ENCODE results near the gene NTM.

The NTM gene

GRCh38 chr11:132048040-132048439 lies 677.6 kb downstream of the NTM start:
- Histone ChIP-seq H3K4me1 (ENCODE audit: control insufficient read depth in 2 of 2, insufficient read depth in 1 of 2, low read depth in 1 of 2, low read length in 2 of 2) (peaks cover 0 to 5% of the 10 kb centered on the region in 2 donors), H3K9ac (ENCODE audit: low read depth, low read length, poor library complexity) (no peak overlapping the region), H3K27me3 (ENCODE audit: control insufficient read depth in 3 of 3, insufficient read depth in 3 of 3, low read depth in 1 of 3, low read length in 3 of 3) (no peaks in the 10 kb centered on the region), H2AFZ (ENCODE audit: low read length) (no peak overlapping the region), H4K91ac (ENCODE audit: low read depth, low read length, poor library complexity) (no peak overlapping the region), H3K14ac (ENCODE audit: low read length) (no peak overlapping the region), H2BK120ac (ENCODE audit: low read depth, low read length) (no peak overlapping the region), H3K79me1 (ENCODE audit: low read depth, low read length) (no peaks in the 10 kb centered on the region), H3K4me2 (ENCODE audit: insufficient read depth, low read length, poor library complexity, severe bottlenecking) (no peak overlapping the region), H4K8ac (ENCODE audit: low read depth, low read length) (no peak overlapping the region), H3K27ac (replicated peaks; ENCODE audit: low read length) (no peak overlapping the region), H3K4ac (ENCODE audit: low read length) (no peak overlapping the region), H3K36me3 (replicated peaks in 1 of 2; ENCODE audit: control insufficient read depth in 2 of 2, insufficient read depth in 2 of 2, low read length in 2 of 2) (no peaks in the 10 kb centered on the region), H3K4me3 (ENCODE audit: low read length in 2 of 2) (no peak overlapping the region), H2BK15ac (ENCODE audit: low read length) (no peak overlapping the region), H3K23ac (ENCODE audit: low read depth, low read length, poor library complexity) (no peak overlapping the region), H3K18ac (ENCODE audit: low read length) (no peak overlapping the region), H3K9me3 (replicated peaks in 1 of 2; ENCODE audit: control insufficient read depth in 2 of 2, insufficient read depth in 1 of 2, low read depth in 1 of 2, low read length in 2 of 2) (no peaks in the 10 kb centered on the region), H2BK5ac (ENCODE audit: low read length) (no peak overlapping the region), H2AK5ac (ENCODE audit: low read depth, low read length) (no peak overlapping the region), H2BK12ac (ENCODE audit: low read length) (no peak overlapping the region)
- no peak for DNase-seq (ENCODE audit: low spot score)
- no CpG with 5 or more reads among the region's 4 CpGs for WGBS, 2 donors (ENCODE audit: extremely low coverage in 2 of 2, insufficient read length in 2 of 2, insufficient replicate concordance in 1 of 2)

- no peak overlapping the region for H2BK5ac ChIP-seq (ENCODE audit: low read length)
- H2AK5ac ChIP-seq (ENCODE audit: low read depth, low read length), result peak overlapping the region; percentile 53
- H3K36me3 ChIP-seq (replicated peaks in 1 of 2; ENCODE audit: control insufficient read depth in 2 of 2, insufficient read depth in 2 of 2, low read length in 2 of 2), result no peaks in the 10 kb centered on the region
- H3K4me3 ChIP-seq (ENCODE audit: low read length in 2 of 2), result no peak overlapping the region
- no peaks in the 10 kb centered on the region for H3K27me3 ChIP-seq (ENCODE audit: control insufficient read depth in 3 of 3, insufficient read depth in 3 of 3, low read depth in 1 of 3, low read length in 3 of 3)
- peak overlapping the region; percentile 25 for H3K14ac ChIP-seq (ENCODE audit: low read length)
- no peak overlapping the region for H3K23ac ChIP-seq (ENCODE audit: low read depth, low read length, poor library complexity)
- H2AFZ ChIP-seq (ENCODE audit: low read length), result no peak overlapping the region
- H3K4me1 ChIP-seq (ENCODE audit: control insufficient read depth in 2 of 2, insufficient read depth in 1 of 2, low read depth in 1 of 2, low read length in 2 of 2), result peaks cover 0 to 5% of the 10 kb centered on the region in 2 donors
- H3K4me2 ChIP-seq (ENCODE audit: insufficient read depth, low read length, poor library complexity, severe bottlenecking), result no peak overlapping the region
- H4K8ac ChIP-seq (ENCODE audit: low read depth, low read length), result no peak overlapping the region
- no peak overlapping the region for H2BK15ac ChIP-seq (ENCODE audit: low read length)
- WGBS, 2 donors (ENCODE audit: extremely low coverage in 2 of 2, insufficient read length in 2 of 2, insufficient replicate concordance in 1 of 2), result no CpG with 5 or more reads among the region's 4 CpGs
- no peak overlapping the region for H3K9ac ChIP-seq (ENCODE audit: low read depth, low read length, poor library complexity)
- H3K9me3 ChIP-seq (replicated peaks in 1 of 2; ENCODE audit: control insufficient read depth in 2 of 2, insufficient read depth in 1 of 2, low read depth in 1 of 2, low read length in 2 of 2), result no peaks in the 10 kb centered on the region
- DNase-seq (ENCODE audit: low spot score), result no peak
- H2BK12ac ChIP-seq (ENCODE audit: low read length), result no peak overlapping the region
- no peak overlapping the region for H4K91ac ChIP-seq (ENCODE audit: low read depth, low read length, poor library complexity)
- no peak overlapping the region for H3K4ac ChIP-seq (ENCODE audit: low read length)
- no peak overlapping the region for H3K27ac ChIP-seq (replicated peaks; ENCODE audit: low read length)
- H3K79me1 ChIP-seq (ENCODE audit: low read depth, low read length), result no peaks in the 10 kb centered on the region
- H2BK120ac ChIP-seq (ENCODE audit: low read depth, low read length), result no peak overlapping the region
- peak overlapping the region; percentile 15 for H3K18ac ChIP-seq (ENCODE audit: low read length)
Measured at GRCh38 chr11:132049205-132049604, 678.8 kb downstream of the NTM start.

GRCh38 chr11:132050049-132050448 lies 679.6 kb downstream of the NTM start:
- peak overlapping the region; percentile 9 for H3K18ac ChIP-seq (ENCODE audit: low read length)
- H3K9ac ChIP-seq (ENCODE audit: low read depth, low read length, poor library complexity), result no peak overlapping the region
- no peaks in the 10 kb centered on the region for H3K27me3 ChIP-seq (ENCODE audit: control insufficient read depth in 3 of 3, insufficient read depth in 3 of 3, low read depth in 1 of 3, low read length in 3 of 3)
- no peak overlapping the region for H3K4me3 ChIP-seq (ENCODE audit: low read length in 2 of 2)
- H2BK5ac ChIP-seq (ENCODE audit: low read length), result no peak overlapping the region
- no peak overlapping the region for H2BK15ac ChIP-seq (ENCODE audit: low read length)
- no peak overlapping the region for H3K4ac ChIP-seq (ENCODE audit: low read length)
- no peak overlapping the region for H2AK5ac ChIP-seq (ENCODE audit: low read depth, low read length)
- no peak overlapping the region for H3K27ac ChIP-seq (replicated peaks; ENCODE audit: low read length)
- no peaks in the 10 kb centered on the region for H3K9me3 ChIP-seq (replicated peaks in 1 of 2; ENCODE audit: control insufficient read depth in 2 of 2, insufficient read depth in 1 of 2, low read depth in 1 of 2, low read length in 2 of 2)
- H3K14ac ChIP-seq (ENCODE audit: low read length), result no peak overlapping the region
- H3K4me2 ChIP-seq (ENCODE audit: insufficient read depth, low read length, poor library complexity, severe bottlenecking), result no peak overlapping the region
- no peaks in the 10 kb centered on the region for H3K79me1 ChIP-seq (ENCODE audit: low read depth, low read length)
- no peaks in the 10 kb centered on the region for H3K36me3 ChIP-seq (replicated peaks in 1 of 2; ENCODE audit: control insufficient read depth in 2 of 2, insufficient read depth in 2 of 2, low read length in 2 of 2)
- H2BK120ac ChIP-seq (ENCODE audit: low read depth, low read length), result no peak overlapping the region
- WGBS, 2 donors (ENCODE audit: extremely low coverage in 2 of 2, insufficient read length in 2 of 2, insufficient replicate concordance in 1 of 2), result no CpG with 5 or more reads among the region's 4 CpGs
- peaks cover 0 to 5% of the 10 kb centered on the region in 2 donors for H3K4me1 ChIP-seq (ENCODE audit: control insufficient read depth in 2 of 2, insufficient read depth in 1 of 2, low read depth in 1 of 2, low read length in 2 of 2)
- H3K23ac ChIP-seq (ENCODE audit: low read depth, low read length, poor library complexity), result no peak overlapping the region
- no peak overlapping the region for H2AFZ ChIP-seq (ENCODE audit: low read length)
- H2BK12ac ChIP-seq (ENCODE audit: low read length), result no peak overlapping the region
- no peak overlapping the region for H4K91ac ChIP-seq (ENCODE audit: low read depth, low read length, poor library complexity)
- DNase-seq (ENCODE audit: low spot score), result no peak
- H4K8ac ChIP-seq (ENCODE audit: low read depth, low read length), result no peak overlapping the region

- no peak overlapping the region for H2BK120ac ChIP-seq (ENCODE audit: low read depth, low read length)
- H3K23ac ChIP-seq (ENCODE audit: low read depth, low read length, poor library complexity), result no peak overlapping the region
- no peak for DNase-seq (ENCODE audit: low spot score)
- H2BK12ac ChIP-seq (ENCODE audit: low read length), result no peak overlapping the region
- H3K27ac ChIP-seq (replicated peaks; ENCODE audit: low read length), result no peak overlapping the region
- no peak overlapping the region for H4K91ac ChIP-seq (ENCODE audit: low read depth, low read length, poor library complexity)
- no peaks in the 10 kb centered on the region for H3K9me3 ChIP-seq (replicated peaks in 1 of 2; ENCODE audit: control insufficient read depth in 2 of 2, insufficient read depth in 1 of 2, low read depth in 1 of 2, low read length in 2 of 2)
- H2BK5ac ChIP-seq (ENCODE audit: low read length), result no peak overlapping the region
- no peak overlapping the region for H2AK5ac ChIP-seq (ENCODE audit: low read depth, low read length)
- no peaks in the 10 kb centered on the region for H3K36me3 ChIP-seq (replicated peaks in 1 of 2; ENCODE audit: control insufficient read depth in 2 of 2, insufficient read depth in 2 of 2, low read length in 2 of 2)
- no peaks in the 10 kb centered on the region for H3K79me1 ChIP-seq (ENCODE audit: low read depth, low read length)
- no peak overlapping the region for H3K18ac ChIP-seq (ENCODE audit: low read length)
- H2AFZ ChIP-seq (ENCODE audit: low read length), result no peak overlapping the region
- no peak overlapping the region for H2BK15ac ChIP-seq (ENCODE audit: low read length)
- peaks cover 0 to 5% of the 10 kb centered on the region in 2 donors for H3K4me1 ChIP-seq (ENCODE audit: control insufficient read depth in 2 of 2, insufficient read depth in 1 of 2, low read depth in 1 of 2, low read length in 2 of 2)
- no peak overlapping the region for H3K14ac ChIP-seq (ENCODE audit: low read length)
- no peak overlapping the region for H3K4ac ChIP-seq (ENCODE audit: low read length)
- H3K4me2 ChIP-seq (ENCODE audit: insufficient read depth, low read length, poor library complexity, severe bottlenecking), result no peak overlapping the region
- WGBS, 2 donors (ENCODE audit: extremely low coverage in 2 of 2, insufficient read length in 2 of 2, insufficient replicate concordance in 1 of 2), result no CpG with 5 or more reads among the region's 6 CpGs
- no peak overlapping the region for H4K8ac ChIP-seq (ENCODE audit: low read depth, low read length)
- no peak overlapping the region for H3K9ac ChIP-seq (ENCODE audit: low read depth, low read length, poor library complexity)
- no peaks in the 10 kb centered on the region for H3K27me3 ChIP-seq (ENCODE audit: control insufficient read depth in 3 of 3, insufficient read depth in 3 of 3, low read depth in 1 of 3, low read length in 3 of 3)
- no peak overlapping the region for H3K4me3 ChIP-seq (ENCODE audit: low read length in 2 of 2)
Measured at GRCh38 chr11:132050577-132051165, 680.3 kb downstream of the NTM start.

Data from neuronal stem cell (in vitro differentiated cells).